ENCODE measurements around the gene TIMM10. TPM values are rescaled to one million over a fixed set of nuclear protein-coding genes. Genes with fewer than 3 reads are reported as not detected.

Gene TIMM10
- total and polyA plus RNA-seq, 2 donors = 46.3 to 49.3 TPM

Other genes starting within 250 kb of the TIMM10 start
- 22.8 TPM for gene TNKS1BP1, start 205.8 kb downstream of the TIMM10 start, total RNA-seq
- gene TNKS1BP1, start 205.8 kb downstream of the TIMM10 start, polyA plus RNA-seq = 237 TPM
- 110 TPM for gene SSRP1, start 194.9 kb downstream of the TIMM10 start, total RNA-seq
- 48.8 TPM for gene SSRP1, start 194.9 kb downstream of the TIMM10 start, polyA plus RNA-seq
- gene P2RX3, start 192.4 kb downstream of the TIMM10 start, total RNA-seq = 0.76 TPM
- 0.02 TPM for gene P2RX3, start 192.4 kb downstream of the TIMM10 start, polyA plus RNA-seq
- 83.9 TPM for gene PRG3, start 149.6 kb downstream of the TIMM10 start, total RNA-seq
- gene PRG3, start 149.6 kb downstream of the TIMM10 start, polyA plus RNA-seq = 2.5 TPM
- 212 TPM for gene PRG2, start 140.1 kb downstream of the TIMM10 start, total RNA-seq
- gene PRG2, start 140.1 kb downstream of the TIMM10 start, polyA plus RNA-seq = 14.6 TPM
- gene SLC43A3, start 103.6 kb downstream of the TIMM10 start, total RNA-seq = 17.8 TPM
- 28.7 TPM for gene SLC43A3, start 103.6 kb downstream of the TIMM10 start, polyA plus RNA-seq
- gene RTN4RL2, start 70.2 kb downstream of the TIMM10 start, total RNA-seq = 0.42 TPM
- 1.4 TPM for gene RTN4RL2, start 70.2 kb downstream of the TIMM10 start, polyA plus RNA-seq
- gene SLC43A1, start 15.1 kb downstream of the TIMM10 start, total RNA-seq = 2.3 TPM
- 5.1 TPM for gene SLC43A1, start 15.1 kb downstream of the TIMM10 start, polyA plus RNA-seq
- 0.05 TPM for gene SMTNL1, start 6.8 kb upstream of the TIMM10 start, total RNA-seq
- 0.05 TPM for gene SMTNL1, start 6.8 kb upstream of the TIMM10 start, polyA plus RNA-seq
- gene UBE2L6, start 36.9 kb upstream of the TIMM10 start, total RNA-seq = 119 TPM
- 98.7 TPM for gene UBE2L6, start 36.9 kb upstream of the TIMM10 start, polyA plus RNA-seq
- 9.8 TPM for gene SERPING1, start 66.9 kb upstream of the TIMM10 start, total RNA-seq
- 164 TPM for gene SERPING1, start 66.9 kb upstream of the TIMM10 start, polyA plus RNA-seq
- gene YPEL4, start 119.2 kb upstream of the TIMM10 start, total RNA-seq = 0.94 TPM
- 5.9 TPM for gene YPEL4, start 119.2 kb upstream of the TIMM10 start, polyA plus RNA-seq
- gene CLP1, start 127.0 kb upstream of the TIMM10 start, total RNA-seq = 22.0 TPM
- gene CLP1, start 127.0 kb upstream of the TIMM10 start, polyA plus RNA-seq = 13.6 TPM
- gene ZDHHC5, start 137.4 kb upstream of the TIMM10 start, total RNA-seq = 17.4 TPM
- 21.0 TPM for gene ZDHHC5, start 137.4 kb upstream of the TIMM10 start, polyA plus RNA-seq
- 19.4 TPM for gene MED19, start 181.5 kb upstream of the TIMM10 start, total RNA-seq
- 13.3 TPM for gene MED19, start 181.5 kb upstream of the TIMM10 start, polyA plus RNA-seq
- 60.2 TPM for gene TMX2, start 181.8 kb upstream of the TIMM10 start, total RNA-seq
- 61.4 TPM for gene TMX2, start 181.8 kb upstream of the TIMM10 start, polyA plus RNA-seq
- gene SELENOH, start 210.7 kb upstream of the TIMM10 start, total RNA-seq = 206 TPM
- gene SELENOH, start 210.7 kb upstream of the TIMM10 start, polyA plus RNA-seq = 198 TPM
- under 0.01 TPM for gene BTBD18, start 221.1 kb upstream of the TIMM10 start, total RNA-seq
- gene BTBD18, start 221.1 kb upstream of the TIMM10 start, polyA plus RNA-seq = 0.02 TPM
- gene CTNND1, start 231.0 kb upstream of the TIMM10 start, total RNA-seq = 38.6 TPM
- 34.9 TPM for gene CTNND1, start 231.0 kb upstream of the TIMM10 start, polyA plus RNA-seq